ENCODE data around the gene NBEA. TPM values are rescaled to one million over a fixed set of nuclear protein-coding genes. Genes with fewer than 3 reads are reported as not detected.

Gene NBEA
- total and polyA plus RNA-seq, 2 experiments from 2014 or later: 9.1 to 29.1 TPM

DNA sequence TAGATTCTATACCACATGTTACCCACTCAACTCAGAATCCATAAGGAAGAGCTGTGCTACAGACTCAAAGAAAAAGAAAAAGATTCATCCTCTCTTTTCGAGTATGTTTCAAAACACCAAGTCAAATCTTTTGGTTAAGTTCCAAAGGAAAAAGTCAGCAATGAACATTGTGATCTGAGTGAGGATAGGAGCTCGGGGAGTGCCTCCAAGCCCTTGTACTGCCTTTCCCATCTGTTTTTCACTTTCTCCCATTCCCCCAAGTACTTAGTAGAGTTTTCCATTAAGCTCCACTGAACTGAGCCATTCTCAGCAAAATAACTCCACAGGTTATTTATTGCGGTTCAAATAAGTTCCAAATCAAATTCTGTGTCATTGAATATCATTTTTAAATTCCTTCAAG lies 582.1 kb downstream of the NBEA start:
- H3K4me1 ChIP-seq (ENCODE audit: insufficient read depth): no peaks in the 10 kb centered on the region
- Mint-ChIP-seq H3K4me3 (no peak overlapping the region), H3K9me3 (peaks cover 4% of the 10 kb centered on the region; the same call in 2 of the 3 replicates), H3K4me1 (no peaks in the 10 kb centered on the region; the same call in 2 of the 3 replicates), H3K27me3 (ENCODE audit: insufficient read depth, low read depth, poor library complexity) (peaks cover 5% of the 10 kb centered on the region), H3K27ac (no peak overlapping the region), H3K36me3 (ENCODE audit: low read depth) (peaks cover 6% of the 10 kb centered on the region)
- TF ChIP-seq, protein P1, sequence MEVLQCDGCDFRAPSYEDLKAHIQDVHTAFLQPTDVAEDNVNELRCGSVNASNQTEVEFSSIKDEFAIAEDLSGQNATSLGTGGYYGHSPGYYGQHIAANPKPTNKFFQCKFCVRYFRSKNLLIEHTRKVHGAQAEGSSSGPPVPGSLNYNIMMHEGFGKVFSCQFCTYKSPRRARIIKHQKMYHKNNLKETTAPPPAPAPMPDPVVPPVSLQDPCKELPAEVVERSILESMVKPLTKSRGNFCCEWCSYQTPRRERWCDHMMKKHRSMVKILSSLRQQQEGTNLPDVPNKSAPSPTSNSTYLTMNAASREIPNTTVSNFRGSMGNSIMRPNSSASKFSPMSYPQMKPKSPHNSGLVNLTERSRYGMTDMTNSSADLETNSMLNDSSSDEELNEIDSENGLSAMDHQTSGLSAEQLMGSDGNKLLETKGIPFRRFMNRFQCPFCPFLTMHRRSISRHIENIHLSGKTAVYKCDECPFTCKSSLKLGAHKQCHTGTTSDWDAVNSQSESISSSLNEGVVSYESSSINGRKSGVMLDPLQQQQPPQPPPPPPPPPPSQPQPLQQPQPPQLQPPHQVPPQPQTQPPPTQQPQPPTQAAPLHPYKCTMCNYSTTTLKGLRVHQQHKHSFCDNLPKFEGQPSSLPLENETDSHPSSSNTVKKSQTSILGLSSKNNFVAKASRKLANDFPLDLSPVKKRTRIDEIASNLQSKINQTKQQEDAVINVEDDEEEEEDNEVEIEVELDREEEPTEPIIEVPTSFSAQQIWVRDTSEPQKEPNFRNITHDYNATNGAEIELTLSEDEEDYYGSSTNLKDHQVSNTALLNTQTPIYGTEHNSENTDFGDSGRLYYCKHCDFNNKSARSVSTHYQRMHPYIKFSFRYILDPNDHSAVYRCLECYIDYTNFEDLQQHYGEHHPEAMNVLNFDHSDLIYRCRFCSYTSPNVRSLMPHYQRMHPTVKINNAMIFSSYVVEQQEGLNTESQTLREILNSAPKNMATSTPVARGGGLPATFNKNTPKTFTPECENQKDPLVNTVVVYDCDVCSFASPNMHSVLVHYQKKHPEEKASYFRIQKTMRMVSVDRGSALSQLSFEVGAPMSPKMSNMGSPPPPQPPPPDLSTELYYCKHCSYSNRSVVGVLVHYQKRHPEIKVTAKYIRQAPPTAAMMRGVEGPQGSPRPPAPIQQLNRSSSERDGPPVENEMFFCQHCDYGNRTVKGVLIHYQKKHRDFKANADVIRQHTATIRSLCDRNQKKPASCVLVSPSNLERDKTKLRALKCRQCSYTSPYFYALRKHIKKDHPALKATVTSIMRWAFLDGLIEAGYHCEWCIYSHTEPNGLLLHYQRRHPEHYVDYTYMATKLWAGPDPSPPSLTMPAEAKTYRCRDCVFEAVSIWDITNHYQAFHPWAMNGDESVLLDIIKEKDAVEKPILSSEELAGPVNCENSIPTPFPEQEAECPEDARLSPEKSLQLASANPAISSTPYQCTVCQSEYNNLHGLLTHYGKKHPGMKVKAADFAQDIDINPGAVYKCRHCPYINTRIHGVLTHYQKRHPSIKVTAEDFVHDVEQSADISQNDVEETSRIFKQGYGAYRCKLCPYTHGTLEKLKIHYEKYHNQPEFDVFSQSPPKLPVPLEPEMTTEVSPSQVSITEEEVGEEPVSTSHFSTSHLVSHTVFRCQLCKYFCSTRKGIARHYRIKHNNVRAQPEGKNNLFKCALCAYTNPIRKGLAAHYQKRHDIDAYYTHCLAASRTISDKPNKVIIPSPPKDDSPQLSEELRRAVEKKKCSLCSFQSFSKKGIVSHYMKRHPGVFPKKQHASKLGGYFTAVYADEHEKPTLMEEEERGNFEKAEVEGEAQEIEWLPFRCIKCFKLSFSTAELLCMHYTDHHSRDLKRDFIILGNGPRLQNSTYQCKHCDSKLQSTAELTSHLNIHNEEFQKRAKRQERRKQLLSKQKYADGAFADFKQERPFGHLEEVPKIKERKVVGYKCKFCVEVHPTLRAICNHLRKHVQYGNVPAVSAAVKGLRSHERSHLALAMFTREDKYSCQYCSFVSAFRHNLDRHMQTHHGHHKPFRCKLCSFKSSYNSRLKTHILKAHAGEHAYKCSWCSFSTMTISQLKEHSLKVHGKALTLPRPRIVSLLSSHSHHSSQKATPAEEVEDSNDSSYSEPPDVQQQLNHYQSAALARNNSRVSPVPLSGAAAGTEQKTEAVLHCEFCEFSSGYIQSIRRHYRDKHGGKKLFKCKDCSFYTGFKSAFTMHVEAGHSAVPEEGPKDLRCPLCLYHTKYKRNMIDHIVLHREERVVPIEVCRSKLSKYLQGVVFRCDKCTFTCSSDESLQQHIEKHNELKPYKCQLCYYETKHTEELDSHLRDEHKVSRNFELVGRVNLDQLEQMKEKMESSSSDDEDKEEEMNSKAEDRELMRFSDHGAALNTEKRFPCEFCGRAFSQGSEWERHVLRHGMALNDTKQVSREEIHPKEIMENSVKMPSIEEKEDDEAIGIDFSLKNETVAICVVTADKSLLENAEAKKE (CRISPR knock-in tag; IDR thresholded peaks at IDR 0.05): no peak
- TF ChIP-seq, protein P2, sequence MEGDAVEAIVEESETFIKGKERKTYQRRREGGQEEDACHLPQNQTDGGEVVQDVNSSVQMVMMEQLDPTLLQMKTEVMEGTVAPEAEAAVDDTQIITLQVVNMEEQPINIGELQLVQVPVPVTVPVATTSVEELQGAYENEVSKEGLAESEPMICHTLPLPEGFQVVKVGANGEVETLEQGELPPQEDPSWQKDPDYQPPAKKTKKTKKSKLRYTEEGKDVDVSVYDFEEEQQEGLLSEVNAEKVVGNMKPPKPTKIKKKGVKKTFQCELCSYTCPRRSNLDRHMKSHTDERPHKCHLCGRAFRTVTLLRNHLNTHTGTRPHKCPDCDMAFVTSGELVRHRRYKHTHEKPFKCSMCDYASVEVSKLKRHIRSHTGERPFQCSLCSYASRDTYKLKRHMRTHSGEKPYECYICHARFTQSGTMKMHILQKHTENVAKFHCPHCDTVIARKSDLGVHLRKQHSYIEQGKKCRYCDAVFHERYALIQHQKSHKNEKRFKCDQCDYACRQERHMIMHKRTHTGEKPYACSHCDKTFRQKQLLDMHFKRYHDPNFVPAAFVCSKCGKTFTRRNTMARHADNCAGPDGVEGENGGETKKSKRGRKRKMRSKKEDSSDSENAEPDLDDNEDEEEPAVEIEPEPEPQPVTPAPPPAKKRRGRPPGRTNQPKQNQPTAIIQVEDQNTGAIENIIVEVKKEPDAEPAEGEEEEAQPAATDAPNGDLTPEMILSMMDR (conservative IDR thresholded peaks at IDR 0.05; ENCODE audit: low read depth in 2 of 2): no peak
- TF ChIP-seq, protein P3, sequence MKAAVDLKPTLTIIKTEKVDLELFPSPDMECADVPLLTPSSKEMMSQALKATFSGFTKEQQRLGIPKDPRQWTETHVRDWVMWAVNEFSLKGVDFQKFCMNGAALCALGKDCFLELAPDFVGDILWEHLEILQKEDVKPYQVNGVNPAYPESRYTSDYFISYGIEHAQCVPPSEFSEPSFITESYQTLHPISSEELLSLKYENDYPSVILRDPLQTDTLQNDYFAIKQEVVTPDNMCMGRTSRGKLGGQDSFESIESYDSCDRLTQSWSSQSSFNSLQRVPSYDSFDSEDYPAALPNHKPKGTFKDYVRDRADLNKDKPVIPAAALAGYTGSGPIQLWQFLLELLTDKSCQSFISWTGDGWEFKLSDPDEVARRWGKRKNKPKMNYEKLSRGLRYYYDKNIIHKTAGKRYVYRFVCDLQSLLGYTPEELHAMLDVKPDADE (IDR thresholded peaks at IDR 0.05): no peak
- TF ChIP-seq POLR2AphosphoS5 (IDR thresholded peaks at IDR 0.05; ENCODE audit: low read depth): no peak
- TF ChIP-seq ZNF331 (CRISPR knock-in tag; IDR thresholded peaks at IDR 0.05; ENCODE audit: low read depth): no peak
- no peak for TF ChIP-seq STAT1 (IDR thresholded peaks at IDR 0.05; ENCODE audit: unreplicated experiment)
- TF ChIP-seq NANOG (IDR thresholded peaks at IDR 0.05; ENCODE audit: borderline replicate concordance): no peak
- TF ChIP-seq ZNF114 (CRISPR knock-in tag; IDR thresholded peaks at IDR 0.05): no peak
- TF ChIP-seq, protein P4, sequence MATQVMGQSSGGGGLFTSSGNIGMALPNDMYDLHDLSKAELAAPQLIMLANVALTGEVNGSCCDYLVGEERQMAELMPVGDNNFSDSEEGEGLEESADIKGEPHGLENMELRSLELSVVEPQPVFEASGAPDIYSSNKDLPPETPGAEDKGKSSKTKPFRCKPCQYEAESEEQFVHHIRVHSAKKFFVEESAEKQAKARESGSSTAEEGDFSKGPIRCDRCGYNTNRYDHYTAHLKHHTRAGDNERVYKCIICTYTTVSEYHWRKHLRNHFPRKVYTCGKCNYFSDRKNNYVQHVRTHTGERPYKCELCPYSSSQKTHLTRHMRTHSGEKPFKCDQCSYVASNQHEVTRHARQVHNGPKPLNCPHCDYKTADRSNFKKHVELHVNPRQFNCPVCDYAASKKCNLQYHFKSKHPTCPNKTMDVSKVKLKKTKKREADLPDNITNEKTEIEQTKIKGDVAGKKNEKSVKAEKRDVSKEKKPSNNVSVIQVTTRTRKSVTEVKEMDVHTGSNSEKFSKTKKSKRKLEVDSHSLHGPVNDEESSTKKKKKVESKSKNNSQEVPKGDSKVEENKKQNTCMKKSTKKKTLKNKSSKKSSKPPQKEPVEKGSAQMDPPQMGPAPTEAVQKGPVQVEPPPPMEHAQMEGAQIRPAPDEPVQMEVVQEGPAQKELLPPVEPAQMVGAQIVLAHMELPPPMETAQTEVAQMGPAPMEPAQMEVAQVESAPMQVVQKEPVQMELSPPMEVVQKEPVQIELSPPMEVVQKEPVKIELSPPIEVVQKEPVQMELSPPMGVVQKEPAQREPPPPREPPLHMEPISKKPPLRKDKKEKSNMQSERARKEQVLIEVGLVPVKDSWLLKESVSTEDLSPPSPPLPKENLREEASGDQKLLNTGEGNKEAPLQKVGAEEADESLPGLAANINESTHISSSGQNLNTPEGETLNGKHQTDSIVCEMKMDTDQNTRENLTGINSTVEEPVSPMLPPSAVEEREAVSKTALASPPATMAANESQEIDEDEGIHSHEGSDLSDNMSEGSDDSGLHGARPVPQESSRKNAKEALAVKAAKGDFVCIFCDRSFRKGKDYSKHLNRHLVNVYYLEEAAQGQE (IDR thresholded peaks at IDR 0.05; ENCODE audit: unreplicated experiment): no peak
- TF ChIP-seq CREB1 (CRISPR knock-in tag; IDR thresholded peaks at IDR 0.05; ENCODE audit: low read depth): no peak
- no peak for TF ChIP-seq JUNB (IDR thresholded peaks at IDR 0.05; ENCODE audit: unreplicated experiment)
- H3K4me2 ChIP-seq: no peak overlapping the region
- no peaks in the 10 kb centered on the region for H3K27me3 ChIP-seq (ENCODE audit: insufficient read depth)
- DNase-seq (ENCODE audit: low spot score) (no peak), ATAC-seq (no peak)
- no peaks in the 10 kb centered on the region for H3K79me2 ChIP-seq (replicated peaks; ENCODE audit: insufficient read depth)
- no peak overlapping the region for H3K4me3 ChIP-seq
- H4K20me1 ChIP-seq (replicated peaks; ENCODE audit: insufficient read depth): no peaks in the 10 kb centered on the region
- no peaks in the 10 kb centered on the region for H3K36me3 ChIP-seq (ENCODE audit: insufficient read depth)
- H2AFZ ChIP-seq: no peak overlapping the region
- no peak overlapping the region for H3K27ac ChIP-seq (ENCODE audit: low read depth)
- no peaks in the 10 kb centered on the region for H3F3A ChIP-seq (replicated peaks; ENCODE audit: low read depth)
- H3K9me2 ChIP-seq (ENCODE audit: insufficient read depth): no peaks in the 10 kb centered on the region; the same call in 1 of the 2 replicates

All from GM23338 (cell line).